H9 (cell line): Measurements from ENCODE around the gene TRPC3. TPM values are rescaled to one million over a fixed set of nuclear protein-coding genes. Genes with fewer than 3 reads are reported as not detected.

ENCODE experiments used
- DNase-seq: peaks from one replicate; pipeline ENCODE4 v3.0.0-alpha.2; 2017
- H2AFZ ChIP-seq: one replicate; pipeline ENCODE4 v1.6.1; 2013; ENCODE audit warnings: mild to moderate bottlenecking, low read length, control low read depth, moderate library complexity
- H2AK5ac ChIP-seq: 2 replicates; pipeline ENCODE4 v1.6.1; 2013; ENCODE audit warnings: low read length, control low read depth, mixed read lengths; ENCODE audit not compliant: insufficient read length
- H2BK120ac ChIP-seq: one replicate; pipeline ENCODE4 v1.6.1; 2013; ENCODE audit warnings: low read depth, mild to moderate bottlenecking, low read length, control low read depth, inconsistent platforms; ENCODE audit not compliant: poor library complexity, severe bottlenecking
- H2BK12ac ChIP-seq: 2 replicates; pipeline ENCODE4 v1.6.1; 2013; ENCODE audit warnings: low read length, control low read depth, mixed read lengths, low read depth; ENCODE audit not compliant: insufficient read length
- H2BK15ac ChIP-seq: 2 replicates; pipeline ENCODE4 v1.6.1; 2013; ENCODE audit warnings: low read depth, low read length, control low read depth
- H2BK20ac ChIP-seq: one replicate; pipeline ENCODE4 v1.6.1; 2013; ENCODE audit warnings: low read depth, mild to moderate bottlenecking, low read length, control low read depth, inconsistent platforms; ENCODE audit not compliant: poor library complexity, severe bottlenecking
- H2BK5ac ChIP-seq: 2 replicates; pipeline ENCODE4 v1.6.1; 2013; ENCODE audit warnings: low read length, control low read depth, mixed read lengths; ENCODE audit not compliant: insufficient read length
- H3K14ac ChIP-seq: 2 replicates; pipeline ENCODE4 v1.6.1; 2013; ENCODE audit warnings: low read length, control low read depth; ENCODE audit not compliant: insufficient read depth
- H3K18ac ChIP-seq: 2 replicates; pipeline ENCODE4 v1.6.1; 2013; ENCODE audit warnings: low read depth, mild to moderate bottlenecking, mixed read lengths, low read length, control low read depth; ENCODE audit not compliant: insufficient read length
- H3K23ac ChIP-seq: 2 replicates; pipeline ENCODE4 v1.6.1; 2013; ENCODE audit warnings: low read length, control low read depth, mixed read lengths, low read depth; ENCODE audit not compliant: insufficient read length
- H3K23me2 ChIP-seq: 2 replicates; pipeline ENCODE4 v1.6.1; 2013; ENCODE audit warnings: low read depth, mild to moderate bottlenecking, mixed read lengths, low read length, control low read depth; ENCODE audit not compliant: insufficient read length, poor library complexity, severe bottlenecking
- H3K27ac ChIP-seq: 2 replicates; pipeline ENCODE4 v1.5.1; 2013; ENCODE audit warnings: low read length, control low read depth, mixed read lengths, low read depth; ENCODE audit not compliant: insufficient read length
- H3K27me3 ChIP-seq: 2 replicates; pipeline ENCODE4 v1.6.1; 2013; ENCODE audit warnings: low read length, control low read depth, inconsistent platforms; ENCODE audit not compliant: insufficient read depth
- H3K4ac ChIP-seq: 2 replicates; pipeline ENCODE4 v1.6.1; 2013; ENCODE audit warnings: low read depth, mild to moderate bottlenecking, control low read depth, inconsistent platforms, low read length, moderate library complexity
- H3K4me1 ChIP-seq: 2 replicates; pipeline ENCODE4 v1.6.1; 2013; ENCODE audit warnings: low read length, control low read depth, inconsistent platforms; ENCODE audit not compliant: insufficient read depth
- H3K4me2 ChIP-seq: 2 replicates; pipeline ENCODE4 v1.6.1; 2013; ENCODE audit warnings: low read length, control low read depth, mixed read lengths; ENCODE audit not compliant: insufficient read length, insufficient read depth
- H3K56ac ChIP-seq: 2 replicates; pipeline ENCODE4 v1.6.1; 2013; ENCODE audit warnings: low read depth, mild to moderate bottlenecking, mixed read lengths, low read length, control low read depth; ENCODE audit not compliant: insufficient read length
- H3K79me1 ChIP-seq: 2 replicates; pipeline ENCODE4 v1.6.1; 2013; ENCODE audit warnings: low read depth, mild to moderate bottlenecking, moderate library complexity, low read length, control low read depth, inconsistent platforms; ENCODE audit not compliant: insufficient read depth, poor library complexity, severe bottlenecking
- H3K79me2 ChIP-seq: 2 replicates; pipeline ENCODE4 v1.6.1; 2013; ENCODE audit warnings: low read length, control low read depth, inconsistent platforms; ENCODE audit not compliant: insufficient read depth
- H3K9ac ChIP-seq: 2 replicates; pipeline ENCODE4 v1.6.1; 2013; ENCODE audit warnings: low read length, control low read depth, mixed read lengths; ENCODE audit not compliant: insufficient read length; ENCODE audit errors: extremely low read depth
- H3K9me3 ChIP-seq: one replicate; pipeline ENCODE4 v1.6.1; 2013; ENCODE audit warnings: low read depth, low read length, inconsistent platforms; ENCODE audit not compliant: control insufficient read depth
- H3T11ph ChIP-seq: one replicate; pipeline ENCODE4 v1.6.1; 2013; ENCODE audit warnings: mild to moderate bottlenecking, low read length, control low read depth, inconsistent platforms
- H4K20me1 ChIP-seq: one replicate; pipeline ENCODE4 v1.6.1; 2013; ENCODE audit not compliant: control insufficient read depth, insufficient read length, insufficient read depth
- H4K5ac ChIP-seq: 2 replicates; pipeline ENCODE4 v1.6.1; 2013; ENCODE audit warnings: low read depth, mild to moderate bottlenecking, mixed read lengths, low read length, control low read depth; ENCODE audit not compliant: insufficient read length
- H4K8ac ChIP-seq: replicated peaks from 2 replicates; pipeline ENCODE4 v1.6.1; 2013; ENCODE audit warnings: low read length, control low read depth, mixed read lengths, low read depth; ENCODE audit not compliant: insufficient read length
- H4K91ac ChIP-seq: 2 replicates; pipeline ENCODE4 v1.6.1; 2013; ENCODE audit warnings: low read depth, mild to moderate bottlenecking, moderate library complexity, mixed read lengths, low read length, control low read depth; ENCODE audit not compliant: insufficient read length
- H3K27ac Mint-ChIP-seq, 3 experiments: 2 replicates in 2 of 3; 3 replicates in 1 of 3; pipeline ENCODE4 v1.8.0; 2020 to 2021; ENCODE audit warnings: mixed read lengths in 3 of 3, mild to moderate bottlenecking in 1 of 3, moderate library complexity in 1 of 3
- H3K27me3 Mint-ChIP-seq: 2 replicates; pipeline ENCODE4 v1.8.0; 2021; ENCODE audit warnings: low read depth, mild to moderate bottlenecking, moderate library complexity, mixed read lengths
- H3K36me3 Mint-ChIP-seq, 3 experiments: 2 replicates in 2 of 3; 3 replicates in 1 of 3; pipeline ENCODE4 v1.8.0; 2020 to 2021; ENCODE audit warnings: low read depth in 3 of 3, mixed read lengths in 3 of 3; ENCODE audit not compliant: insufficient read depth in 1 of 3
- H3K4me1 Mint-ChIP-seq, 2 experiments: 2 replicates each; pipeline ENCODE4 v1.8.0; 2020; ENCODE audit warnings: mixed read lengths in 2 of 2
- H3K4me3 Mint-ChIP-seq, 2 experiments: 2 replicates in 1 of 2; 3 replicates in 1 of 2; pipeline ENCODE4 v1.8.0; 2020 to 2021; ENCODE audit warnings: mild to moderate bottlenecking in 2 of 2, mixed read lengths in 2 of 2, moderate library complexity in 1 of 2
- H3K9me3 Mint-ChIP-seq, 2 experiments: 2 replicates in 1 of 2; 3 replicates in 1 of 2; pipeline ENCODE4 v1.8.0; 2020; ENCODE audit warnings: mild to moderate bottlenecking in 2 of 2, mixed read lengths in 2 of 2, moderate library complexity in 1 of 2
- CTCF ChIP-seq: fragments of 200-600 bp; sonication (generic); conservative IDR thresholded peaks from 3 replicates; pipeline ENCODE4 v1.8.0; 2021; ENCODE audit warnings: antibody characterized with exemption, mild to moderate bottlenecking
- WGBS: extraction: QIAGEN DNeasy Blood & Tissue Kit; methylation state at CpG from one replicate; pipeline ENCODE4 v1.1.7; 2013; ENCODE audit warnings: missing lambda C conversion rate, low lambda C conversion rate, mixed read lengths; ENCODE audit not compliant: insufficient read length; ENCODE audit errors: extremely low coverage; 5-methylcytosine and 5-hydroxymethylcytosine counted together
- total RNA-seq: library from RNA; stranded (reverse); gene quantifications from 2 replicates; pipeline ENCODE4 v1.2.1, GENCODE V29; 2021

Gene TRPC3
- total RNA-seq, 1 experiment from 2014 or later = 0.13 TPM

- Mint-ChIP-seq H3K4me1 (no peaks in the 10 kb centered on the region), H3K27me3 (peaks cover 6% of the 10 kb centered on the region; the same call in 1 of the 2 replicates), H3K36me3 (no peaks in the 10 kb centered on the region), H3K4me3 (no peak overlapping the region), H3K27ac (no peak overlapping the region), H3K9me3 (no peaks in the 10 kb centered on the region)
- no peak for DNase-seq
- H3K18ac ChIP-seq = no peak overlapping the region
- H3T11ph ChIP-seq = no peak overlapping the region
- no peak overlapping the region for H4K8ac ChIP-seq
- no peak overlapping the region for H2BK120ac ChIP-seq
- no peak overlapping the region for H2BK20ac ChIP-seq
- no peaks in the 10 kb centered on the region for H3K79me2 ChIP-seq
- H4K20me1 ChIP-seq = no peaks in the 10 kb centered on the region
- no peak overlapping the region for H2BK12ac ChIP-seq
- no peaks in the 10 kb centered on the region for H3K4me1 ChIP-seq
- WGBS = no CpG with 5 or more reads among the region's 4 CpGs
- no peak overlapping the region for H3K27ac ChIP-seq
- TF ChIP-seq CTCF = no peak
- no peak overlapping the region for H3K14ac ChIP-seq
- no peak overlapping the region for H3K4ac ChIP-seq
- H2AFZ ChIP-seq = no peak overlapping the region
- no peak overlapping the region for H3K9ac ChIP-seq
- no peak overlapping the region for H3K4me2 ChIP-seq
- no peak overlapping the region for H4K91ac ChIP-seq
- no peaks in the 10 kb centered on the region for H3K27me3 ChIP-seq
- H3K56ac ChIP-seq = no peak overlapping the region
- H3K79me1 ChIP-seq = no peaks in the 10 kb centered on the region
- H3K23ac ChIP-seq = no peak overlapping the region
- H4K5ac ChIP-seq = no peak overlapping the region
- no peak overlapping the region for H2BK5ac ChIP-seq
- H3K9me3 ChIP-seq = no peaks in the 10 kb centered on the region
- H3K23me2 ChIP-seq = no peaks in the 10 kb centered on the region
- H2AK5ac ChIP-seq = no peak overlapping the region
- H2BK15ac ChIP-seq = no peak overlapping the region
Observed at GRCh38 chr4:121973816-121974215, 22.0 kb upstream of the TRPC3 start.
